COLO829 (cell line): ENCODE results near the gene CNNM1.

Source experiments
- DNase-seq: peaks from one replicate; pipeline ENCODE4 v3.0.0; 2012; ENCODE audit warnings: low spot score

CNNM1 gene

DNA sequence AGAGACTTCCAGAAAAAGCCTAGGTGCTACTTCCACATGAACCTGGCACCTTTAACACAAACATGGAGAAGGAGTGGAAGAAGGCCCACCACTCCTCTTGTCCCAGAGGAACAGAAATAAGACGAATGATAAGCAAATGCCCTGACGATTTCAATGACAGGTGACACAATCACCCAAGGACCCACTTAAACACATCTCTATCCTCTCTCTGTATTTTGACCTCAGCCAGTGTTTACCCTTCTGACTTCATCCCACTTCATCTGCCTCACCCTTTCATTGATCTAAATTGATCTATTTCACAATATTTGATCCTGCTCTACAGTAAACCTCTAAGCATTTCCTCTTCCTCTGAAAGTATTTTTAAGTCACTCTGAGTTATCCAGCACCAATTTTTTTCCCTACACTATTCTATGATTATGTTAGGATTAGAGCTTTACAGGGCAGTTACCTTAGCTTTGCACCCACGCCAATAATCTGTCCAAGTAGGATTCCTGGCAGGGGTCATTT is 92.1 kb downstream of the CNNM1 start:
- no peak for DNase-seq

DNA sequence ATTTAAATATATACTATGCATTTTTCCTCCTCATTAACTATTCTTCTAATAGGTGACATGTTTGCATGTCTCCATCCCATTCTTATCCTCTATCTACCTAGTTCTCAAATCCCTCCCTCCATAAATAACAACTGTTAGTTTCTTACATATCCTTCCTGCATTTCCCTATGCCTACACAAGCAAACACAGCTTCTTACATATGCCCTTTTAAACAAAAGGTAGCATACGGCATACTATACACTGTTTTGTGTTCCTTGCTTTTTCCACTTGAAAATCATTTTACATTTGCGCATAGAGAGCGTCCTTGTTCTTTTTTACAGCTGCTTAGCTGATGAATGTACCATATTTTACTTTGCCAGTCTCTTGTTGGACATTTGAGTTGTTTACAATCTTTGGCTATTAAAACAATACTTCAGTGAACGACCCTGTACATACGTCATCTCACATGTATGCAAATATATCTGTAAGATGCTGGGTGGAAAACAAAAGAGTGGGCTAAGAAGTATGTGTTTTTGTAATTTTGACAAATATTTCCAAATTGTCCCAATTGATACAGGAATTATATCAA is 93.5 kb downstream of the CNNM1 start:
- no peak for DNase-seq

DNA sequence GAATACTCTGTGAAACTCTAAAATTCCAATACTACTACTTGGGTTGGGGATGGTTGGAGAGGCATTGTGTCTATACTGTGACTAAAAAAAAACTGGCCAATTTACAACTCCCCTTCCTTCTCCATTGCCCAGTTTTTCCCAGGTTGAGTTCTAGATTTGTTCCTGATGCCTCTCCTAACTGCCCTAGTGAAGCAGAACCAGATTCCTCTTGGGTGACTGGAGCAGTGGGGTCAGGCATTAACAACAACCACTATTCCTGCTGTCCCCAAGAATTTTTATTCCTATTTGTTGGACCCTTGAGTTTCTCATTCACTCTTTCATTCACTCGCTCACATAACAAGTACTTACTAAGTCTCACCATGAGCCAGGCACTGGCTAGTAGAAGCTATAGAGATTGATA is 95.5 kb downstream of the CNNM1 start:
- no peak for DNase-seq

DNA sequence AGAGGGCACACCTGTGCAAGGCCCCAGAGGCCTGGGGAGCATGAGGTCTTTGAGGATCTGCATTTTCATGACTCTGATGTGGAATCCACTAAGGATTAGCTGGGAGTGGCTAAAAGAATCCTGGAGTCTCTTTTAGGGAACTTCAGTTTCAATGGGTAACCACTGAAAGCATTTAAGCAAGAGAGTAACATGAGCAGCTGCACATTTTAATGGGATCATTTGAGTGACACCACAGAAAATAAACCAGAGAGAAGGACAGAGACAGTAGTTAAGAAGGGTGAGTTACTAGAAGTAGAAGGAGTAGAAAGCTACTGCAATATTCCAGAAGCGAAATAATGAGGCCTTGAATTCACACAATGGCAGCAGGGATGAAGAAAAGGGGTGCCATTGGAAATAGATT is 96.0 kb downstream of the CNNM1 start:
- DNase-seq: no peak

DNA sequence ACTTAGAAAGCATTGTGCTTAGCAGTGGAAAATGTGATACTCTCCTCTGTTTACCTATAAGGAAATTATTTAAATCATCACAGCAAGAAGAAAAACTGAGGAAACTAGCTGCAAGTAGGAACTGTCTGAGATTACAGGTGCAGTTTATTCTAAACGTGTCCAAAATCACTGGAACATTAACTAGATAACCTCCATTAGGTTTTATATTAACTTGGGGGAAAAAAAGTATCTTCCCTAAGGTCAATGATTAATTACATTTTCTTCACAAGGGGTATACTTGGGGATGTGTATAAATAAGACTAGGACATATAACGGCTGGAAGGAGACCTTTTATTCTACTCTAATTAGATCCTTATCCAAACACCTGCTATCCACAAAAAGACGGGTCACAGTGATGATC is 97.5 kb downstream of the CNNM1 start:
- no peak for DNase-seq

DNA sequence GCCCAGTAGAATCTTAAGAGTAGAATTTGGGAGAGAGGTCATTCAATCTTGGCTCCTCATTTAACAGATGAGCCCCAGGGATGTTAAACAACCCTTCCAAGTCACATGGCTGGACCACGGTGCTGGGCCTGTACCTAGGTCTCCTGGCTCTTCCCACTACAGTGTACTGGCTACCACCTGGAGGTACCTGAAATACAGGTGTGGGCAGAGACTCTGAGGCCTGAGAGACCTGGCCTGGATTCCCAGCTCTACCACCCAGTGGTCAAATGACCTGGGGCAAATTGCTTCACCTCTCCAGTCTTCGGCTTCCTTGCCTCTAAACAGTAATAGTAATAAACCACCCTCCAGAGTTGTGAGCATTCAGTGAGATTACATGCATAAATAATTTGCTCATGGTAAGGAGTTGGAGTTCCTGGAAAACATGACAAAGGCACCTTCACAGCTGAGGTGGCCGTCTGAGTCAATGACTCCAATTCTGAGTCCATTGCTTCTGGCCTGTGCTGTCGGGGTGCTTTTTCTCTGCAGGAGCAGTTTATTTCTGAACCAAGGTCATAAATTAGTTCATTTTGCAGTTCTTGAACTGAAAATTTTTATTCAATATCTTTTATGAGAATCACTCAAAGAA is 98.5 kb downstream of the CNNM1 start:
- no peak for DNase-seq

DNA sequence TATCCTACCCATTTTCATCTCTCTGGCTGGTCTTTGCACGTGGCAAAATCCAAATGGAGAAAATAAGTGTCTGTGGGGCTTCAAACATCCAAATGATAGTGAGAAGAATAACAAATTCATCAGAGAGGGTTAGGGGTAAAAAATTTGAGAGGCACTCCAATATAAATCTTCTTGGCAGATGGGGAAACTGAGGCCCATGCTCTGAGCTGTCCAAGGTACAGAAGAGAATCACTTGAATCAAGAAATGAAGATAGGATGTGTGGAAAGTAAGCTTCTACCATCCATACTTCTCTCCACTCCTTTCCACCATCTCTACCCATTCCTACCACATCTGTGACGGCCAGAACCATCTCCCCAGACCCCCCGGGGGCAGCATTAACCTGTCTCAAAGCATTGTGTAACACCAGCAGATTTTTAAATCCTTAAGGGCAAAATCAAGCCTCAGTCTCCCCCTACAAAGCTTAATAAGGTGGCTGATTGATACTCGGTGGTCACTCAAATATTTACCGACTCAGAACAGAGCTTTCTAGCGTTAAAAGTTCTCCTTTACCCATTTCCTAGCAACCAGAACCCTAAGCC is 100.5 kb downstream of the CNNM1 start:
- DNase-seq: no peak

DNA sequence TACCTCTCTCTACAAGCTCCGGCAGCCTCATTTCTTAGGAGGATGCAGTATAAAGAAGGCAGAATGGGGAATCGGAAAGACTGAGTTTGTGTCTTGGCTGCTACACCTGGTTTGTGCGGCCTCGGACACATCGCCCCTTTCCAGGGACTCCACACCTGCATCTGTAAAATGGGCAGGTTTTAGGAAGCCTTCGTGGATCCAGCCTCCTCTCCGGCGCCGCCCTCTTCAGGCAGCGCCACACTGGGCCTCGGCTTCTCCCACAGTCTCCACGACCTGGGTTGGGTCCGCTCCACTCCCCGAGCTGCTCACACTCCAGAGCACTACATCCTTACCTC is 100.9 kb downstream of the CNNM1 start:
- no peak for DNase-seq

DNA sequence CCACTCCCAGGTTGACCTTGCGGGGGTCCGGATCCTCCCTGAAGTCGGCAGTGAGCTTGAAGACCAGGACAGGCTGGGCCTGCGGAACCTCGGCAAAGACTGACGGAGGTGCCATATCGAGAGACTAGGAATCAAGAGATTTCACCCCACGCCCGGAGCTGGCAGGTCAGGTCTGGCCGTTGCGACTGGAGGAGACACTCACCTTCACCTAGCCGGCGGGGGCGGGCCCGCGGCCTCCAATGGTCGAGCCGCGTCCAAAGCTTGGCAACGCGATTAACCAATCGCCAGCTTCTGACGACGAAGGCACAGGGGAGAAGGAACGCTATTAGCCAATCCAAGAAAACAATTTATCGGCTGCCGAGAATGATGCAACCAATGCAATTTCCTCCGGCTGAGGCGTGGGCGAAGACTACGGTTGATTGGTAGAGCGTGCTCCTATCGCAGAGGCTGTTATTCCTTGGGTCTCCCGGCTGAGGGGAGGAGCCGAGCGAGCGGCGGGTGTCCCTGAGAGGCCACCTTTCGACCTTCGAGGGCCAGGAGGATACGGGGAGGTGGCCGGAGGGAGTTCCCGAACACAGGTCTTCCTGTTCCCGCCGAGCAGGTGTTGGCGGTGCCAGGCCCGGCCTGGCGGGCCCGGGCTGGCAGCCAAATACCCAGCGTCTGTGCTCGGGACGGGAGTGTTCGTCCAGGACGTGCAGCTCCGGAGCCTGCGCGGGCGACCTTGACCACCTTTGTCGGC is 101.5 kb downstream of the CNNM1 start, which contains the start of gene GOT1:
GOT1 (minus strand) TSS at position 174 of the 739 bp plus-strand sequence; CDS start at position 115, 59 bp downstream.
- peak; percentile 93 for DNase-seq

DNA sequence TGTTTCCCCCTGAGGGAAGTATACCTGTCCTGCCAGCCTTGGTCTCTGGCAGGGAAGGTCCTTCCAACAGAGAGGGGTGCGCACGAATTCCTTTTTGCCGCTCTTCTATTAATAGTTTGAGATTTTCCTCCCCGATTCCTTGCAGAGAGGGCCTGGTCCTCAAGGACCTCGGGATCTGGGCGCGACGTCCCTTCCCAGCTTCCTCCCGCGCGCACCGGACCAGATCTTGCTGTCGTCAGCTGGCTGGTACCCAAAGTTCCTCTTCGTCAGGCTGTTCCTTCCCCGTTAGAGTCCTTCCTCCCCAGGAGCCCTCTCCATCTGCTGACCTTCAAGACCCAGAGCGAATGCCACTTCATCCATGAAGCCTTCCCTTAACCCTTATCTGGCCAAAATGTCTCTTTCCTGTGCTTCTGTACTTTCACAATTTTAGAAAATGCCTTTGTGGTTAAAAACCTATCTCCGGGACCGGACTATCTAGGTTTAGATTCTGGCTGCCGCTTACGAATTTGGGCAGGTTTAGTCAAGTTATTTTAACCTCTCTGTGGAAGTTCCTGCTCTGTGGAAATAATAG is 102.1 kb downstream of the CNNM1 start:
- DNase-seq: no peak

DNA sequence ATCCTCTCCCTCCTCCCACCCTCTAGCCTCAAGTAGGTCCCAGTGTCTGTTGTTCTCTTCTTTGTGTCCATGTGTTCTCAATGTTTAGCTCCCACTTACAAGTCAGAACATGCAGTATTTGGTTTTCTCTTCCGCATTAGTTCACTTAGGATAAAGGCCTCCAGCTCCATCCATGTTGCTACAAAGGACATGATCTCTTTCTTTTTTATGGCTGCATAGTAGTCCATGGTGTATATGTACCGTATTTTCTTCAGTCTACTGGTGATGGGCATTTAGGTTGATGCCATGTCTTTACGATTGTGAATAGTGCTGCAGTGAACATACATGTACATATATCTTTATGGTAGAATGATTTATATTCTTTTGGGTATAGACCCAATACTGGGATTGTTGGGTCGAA is 102.9 kb downstream of the CNNM1 start:
- DNase-seq: no peak

DNA sequence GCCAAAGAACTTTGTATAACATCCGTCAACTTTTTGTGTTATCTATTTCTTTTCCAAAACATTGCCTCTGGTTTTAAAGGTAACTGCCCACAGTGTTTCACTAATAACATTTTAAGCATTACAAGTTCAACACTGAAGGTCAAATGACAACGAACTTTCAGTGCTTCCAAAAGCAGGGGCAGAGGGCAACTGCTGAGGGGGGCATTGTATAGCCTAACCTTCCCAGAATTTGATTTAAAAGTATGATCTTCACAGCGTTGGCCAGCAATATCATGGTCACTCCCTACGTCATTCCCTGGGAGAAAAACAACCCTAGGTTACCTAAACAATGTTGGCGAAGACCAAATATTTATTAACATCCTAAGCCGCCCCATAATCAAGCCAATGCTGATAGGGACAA is 103.7 kb downstream of the CNNM1 start:
- no peak for DNase-seq

DNA sequence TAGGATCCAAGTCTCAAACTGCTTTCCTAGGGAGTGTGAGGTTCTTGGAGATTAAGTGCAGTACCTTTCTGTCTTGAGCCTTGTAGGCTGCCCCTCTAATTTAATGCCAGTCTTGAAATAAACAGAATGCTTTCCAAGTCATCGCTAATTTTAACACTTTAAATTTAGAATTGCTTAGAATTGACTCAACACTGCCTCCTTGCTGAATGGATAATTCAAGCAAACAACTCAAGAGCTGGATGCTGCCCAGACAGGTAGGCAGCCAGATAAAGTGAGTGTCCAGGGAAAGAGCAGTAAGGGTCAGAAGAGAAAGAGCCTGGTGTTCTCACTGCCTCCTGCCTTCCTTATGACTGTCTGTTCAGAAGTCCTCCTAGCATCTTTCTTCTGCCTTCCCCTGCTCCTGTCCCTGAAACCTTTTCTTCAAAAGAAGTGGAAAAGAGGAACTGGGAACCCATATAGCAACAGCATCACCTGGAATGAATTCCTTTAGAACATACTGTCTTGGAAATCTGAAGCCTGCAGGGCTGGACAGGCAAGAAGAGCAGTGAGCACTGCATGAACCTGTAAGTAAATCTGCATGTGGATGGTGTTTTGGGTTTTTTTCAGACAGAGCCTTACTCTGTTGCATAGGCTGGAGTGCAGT is 104.3 kb downstream of the CNNM1 start:
- DNase-seq: no peak

DNA sequence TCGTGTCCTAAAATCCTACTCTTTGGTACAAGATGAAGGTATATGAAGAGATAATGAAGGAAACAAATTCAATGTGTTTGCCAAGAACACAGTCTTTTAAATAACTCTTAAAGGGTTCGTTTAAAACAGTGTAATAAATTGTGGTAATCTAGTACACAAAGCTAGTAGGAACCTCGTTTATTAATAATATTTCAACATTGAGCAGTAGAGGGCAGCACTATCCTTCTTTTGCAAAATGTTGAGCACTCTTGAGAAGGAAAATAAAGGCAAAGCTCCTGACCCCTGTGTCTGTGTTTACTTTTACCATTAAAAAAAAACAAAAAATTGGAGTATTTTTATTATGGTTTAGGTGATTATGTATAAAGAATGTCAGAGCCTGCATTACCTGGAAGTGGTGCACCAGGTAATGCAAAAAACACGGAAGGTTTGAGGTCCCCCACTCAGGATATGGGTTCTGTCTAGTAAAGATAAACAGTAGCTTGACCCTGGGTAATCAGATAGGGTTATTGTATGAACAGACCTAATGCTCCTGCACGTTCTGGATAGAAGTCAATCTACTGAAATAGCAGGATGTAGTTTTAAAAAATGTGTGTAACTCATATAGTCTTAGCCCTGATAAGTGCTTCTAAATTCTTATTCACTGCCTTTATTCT is 107.0 kb downstream of the CNNM1 start:
- DNase-seq: no peak

DNA sequence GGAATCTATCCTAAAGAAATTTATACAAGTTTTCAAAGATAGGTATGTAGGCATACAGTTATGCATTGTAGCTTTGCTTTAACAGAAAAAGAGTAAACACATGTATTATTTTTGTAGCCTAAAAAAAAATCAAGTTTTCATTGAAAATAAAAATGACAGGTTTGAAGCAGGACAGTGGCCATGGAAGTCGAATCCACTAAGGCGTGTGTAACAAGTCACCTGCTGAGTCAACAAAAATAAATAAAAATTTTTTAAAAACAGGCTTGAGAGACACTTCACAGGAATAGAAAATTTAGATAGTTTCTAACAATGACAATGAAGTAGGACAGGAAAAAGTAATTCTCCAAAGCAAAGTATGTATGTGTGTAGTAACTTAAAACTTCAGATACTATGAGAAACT is 109.7 kb downstream of the CNNM1 start:
- no peak for DNase-seq

DNA sequence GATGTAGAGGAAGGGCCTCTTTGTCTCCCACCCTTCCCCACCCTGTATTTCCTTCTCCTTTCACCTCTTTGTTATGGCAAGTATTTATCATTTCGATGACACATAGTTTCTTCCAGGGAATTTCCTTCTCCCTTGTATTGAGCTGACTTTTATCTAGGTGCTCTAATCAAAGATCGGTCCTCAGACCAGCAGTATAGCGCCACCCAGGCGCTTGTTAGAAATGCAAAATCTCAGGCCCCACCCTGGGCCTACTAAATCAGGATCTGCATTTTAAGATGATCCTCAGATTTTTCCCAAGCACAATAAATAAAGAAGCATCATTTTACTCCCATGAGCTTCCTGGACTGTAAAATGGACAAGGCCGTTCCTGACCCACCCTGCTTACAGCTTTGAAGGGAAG is 113.2 kb downstream of the CNNM1 start:
- no peak for DNase-seq

DNA sequence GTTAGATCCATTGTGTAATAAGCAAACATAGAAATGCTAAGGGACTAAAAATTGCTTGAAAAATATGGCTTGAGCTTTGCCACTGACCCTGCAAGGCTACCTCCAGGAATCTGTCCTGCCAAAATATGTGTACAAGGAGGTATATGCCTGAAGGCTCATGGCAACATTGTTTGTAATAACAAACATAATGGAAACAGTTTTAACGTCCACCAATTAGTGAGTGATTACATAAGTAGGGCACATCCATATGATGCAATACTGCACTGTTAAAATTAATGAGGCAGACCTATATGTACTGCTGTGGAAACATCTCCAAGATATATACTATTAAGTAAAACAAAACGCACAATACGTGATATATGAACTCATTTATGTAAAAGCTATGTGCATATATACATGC is 114.3 kb downstream of the CNNM1 start:
- no peak for DNase-seq
